ENCODE measurements around the gene SEBOX.

SEBOX gene, protein sequence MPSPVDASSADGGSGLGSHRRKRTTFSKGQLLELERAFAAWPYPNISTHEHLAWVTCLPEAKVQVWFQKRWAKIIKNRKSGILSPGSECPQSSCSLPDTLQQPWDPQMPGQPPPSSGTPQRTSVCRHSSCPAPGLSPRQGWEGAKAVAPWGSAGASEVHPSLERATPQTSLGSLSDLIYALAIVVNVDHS

DNA sequence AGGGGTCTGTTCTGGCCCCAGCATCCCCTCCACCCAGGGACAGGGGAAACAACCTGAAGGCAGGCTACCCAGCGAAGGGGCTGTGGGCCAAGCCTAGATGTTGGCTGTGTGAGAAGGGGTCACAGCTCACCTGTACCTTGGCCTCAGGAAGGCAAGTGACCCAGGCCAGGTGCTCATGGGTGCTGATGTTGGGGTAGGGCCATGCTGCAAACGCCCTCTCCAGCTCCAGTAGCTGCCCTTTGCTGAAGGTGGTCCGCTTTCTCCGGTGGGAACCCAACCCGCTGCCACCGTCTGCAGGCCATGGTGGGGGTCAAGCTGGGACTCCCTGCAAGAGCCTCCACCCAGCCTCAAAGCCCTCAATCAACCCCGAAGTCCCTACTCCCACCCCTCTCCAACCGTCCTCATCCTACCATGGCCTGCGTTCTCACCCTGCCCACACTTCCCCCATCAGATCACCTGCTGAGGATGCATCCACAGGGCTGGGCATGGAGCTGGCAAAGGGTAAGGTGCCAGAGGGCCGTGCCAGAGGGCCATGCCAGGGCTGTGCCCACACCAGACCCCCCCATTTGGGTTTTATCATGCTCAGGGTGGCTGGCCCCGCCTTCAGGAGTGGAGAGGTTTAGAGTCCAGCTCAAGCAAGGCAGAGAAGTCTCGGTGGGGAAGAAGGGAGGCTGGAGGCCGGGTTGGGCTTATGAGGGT is at the start of gene SEBOX:
TSS of gene SEBOX (minus strand) at position 535 of the 699 bp plus-strand sequence. CDS start at position 487, 48 bp downstream.
- DNase-seq (ENCODE audit: extremely low read depth in 1 of 2, low read depth in 1 of 2), result no peak

DNA sequence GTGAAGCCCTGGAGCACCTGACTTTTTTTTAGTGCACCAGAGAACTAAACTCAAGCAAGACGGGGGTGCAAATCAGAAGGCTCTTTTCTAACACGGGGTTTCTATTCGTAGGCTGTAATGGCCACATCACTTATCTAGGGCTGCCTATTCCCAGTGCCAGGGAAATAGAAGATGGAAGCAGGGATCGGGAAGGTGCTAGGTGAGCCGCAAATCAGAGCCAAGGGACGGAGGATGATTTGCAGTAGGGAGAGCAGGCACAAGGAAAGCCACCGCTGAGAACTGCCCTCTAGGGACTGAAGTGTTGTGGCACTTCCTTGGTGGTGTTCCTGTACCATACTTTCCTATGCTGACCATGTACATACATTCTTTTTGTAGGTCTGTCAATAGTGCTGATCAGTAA is 48.8 kb upstream of the SEBOX start:
- DNase-seq (ENCODE audit: extremely low read depth in 1 of 2, low read depth in 1 of 2), result no peak

DNA sequence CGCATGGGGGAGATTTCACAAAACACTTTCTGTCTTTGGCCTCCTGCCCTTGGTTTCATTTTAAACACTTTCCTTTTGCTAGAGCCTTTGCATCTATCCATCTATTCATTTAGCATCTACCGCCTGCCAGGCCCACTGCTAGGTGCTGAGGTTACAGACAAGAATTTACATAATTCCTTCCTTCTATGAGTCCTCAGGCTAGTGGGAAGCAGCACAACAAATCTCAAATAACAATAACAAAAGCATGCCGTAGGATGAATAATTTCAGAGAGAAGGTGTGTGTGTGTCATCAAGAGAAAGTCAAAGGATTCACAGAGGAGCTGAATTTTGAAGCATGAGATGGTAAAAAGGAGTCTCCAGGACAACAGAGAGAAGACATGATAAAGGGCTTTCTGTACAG is 47.1 kb upstream of the SEBOX start:
- DNase-seq (ENCODE audit: extremely low read depth in 1 of 2, low read depth in 1 of 2), result no peak

DNA sequence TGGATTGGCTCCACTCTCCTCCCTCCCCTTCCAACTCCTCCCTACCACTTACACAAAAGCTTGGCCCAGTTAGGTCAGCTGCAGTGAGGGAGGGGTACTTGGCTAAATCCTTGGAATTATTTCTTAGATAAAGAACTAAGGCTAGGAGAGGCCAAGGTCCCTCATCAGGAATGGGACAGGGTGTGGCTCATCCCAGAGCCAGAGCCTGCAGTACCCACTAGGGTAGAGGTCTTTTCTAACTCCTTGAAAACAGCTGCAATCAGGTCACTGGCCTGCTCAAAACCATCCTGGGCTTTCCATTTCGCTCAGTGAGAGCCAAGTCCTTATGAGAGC is 42.9 kb upstream of the SEBOX start:
- no peak for DNase-seq (ENCODE audit: extremely low read depth in 1 of 2, low read depth in 1 of 2)

DNA sequence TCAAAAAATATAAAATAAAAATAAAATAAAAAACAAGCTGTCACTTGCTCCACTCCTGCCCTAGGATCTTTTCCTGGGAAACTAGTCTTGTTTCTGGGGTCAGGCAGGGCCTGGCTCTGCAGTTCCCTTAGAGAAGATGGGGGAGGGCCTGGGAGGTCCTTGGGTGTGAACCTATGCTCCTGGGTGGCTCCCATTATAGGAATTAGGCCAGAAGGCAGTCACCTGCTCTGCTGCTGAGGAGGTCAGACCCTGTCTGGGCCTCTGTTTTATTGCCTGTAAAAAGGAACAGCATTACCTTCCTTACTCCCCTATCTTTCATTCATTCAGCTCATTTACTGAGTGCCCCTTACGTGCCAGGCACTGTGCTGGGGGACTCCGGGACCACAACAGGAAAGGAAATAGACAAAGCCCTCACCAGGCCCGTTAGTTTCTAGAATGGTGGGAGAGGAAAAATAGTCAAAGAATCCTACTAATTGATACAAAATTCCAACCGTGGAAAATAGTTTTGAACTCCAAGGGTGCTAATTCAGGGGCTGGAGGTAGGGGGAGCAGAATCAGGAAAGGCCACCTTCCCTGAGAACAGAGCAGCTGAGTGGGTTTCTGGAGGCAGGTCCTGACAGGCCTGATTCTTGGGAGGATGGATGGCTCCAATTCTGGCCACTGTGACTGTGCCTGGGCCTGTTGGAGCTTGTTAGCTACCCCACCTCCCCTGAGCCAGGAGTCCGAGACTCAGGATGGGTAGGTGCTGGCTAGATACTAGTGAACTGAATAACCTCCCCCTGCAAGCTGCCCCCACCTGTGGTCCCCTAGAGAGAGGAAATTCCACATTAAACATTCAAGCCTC is 42.4 kb upstream of the SEBOX start:
- DNase-seq (ENCODE audit: extremely low read depth in 1 of 2, low read depth in 1 of 2), result no peak

DNA sequence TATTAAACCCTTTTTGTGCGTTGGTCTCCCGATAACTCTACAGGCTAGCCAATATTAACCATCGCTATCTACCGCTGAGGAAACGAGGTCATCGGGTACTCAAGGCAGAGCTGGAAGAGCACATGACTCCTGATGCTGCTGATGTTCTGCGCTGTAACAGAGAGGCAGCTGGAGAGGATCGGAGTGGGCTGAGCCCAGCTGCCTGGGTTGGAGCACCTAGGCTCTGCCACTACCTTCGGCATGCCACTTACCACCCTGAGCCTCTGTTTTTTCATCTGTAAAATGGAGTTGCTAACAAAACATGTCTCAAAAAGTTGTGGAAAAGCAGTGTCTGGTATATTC is 41.4 kb upstream of the SEBOX start:
- no peak for DNase-seq (ENCODE audit: extremely low read depth in 1 of 2, low read depth in 1 of 2)

DNA sequence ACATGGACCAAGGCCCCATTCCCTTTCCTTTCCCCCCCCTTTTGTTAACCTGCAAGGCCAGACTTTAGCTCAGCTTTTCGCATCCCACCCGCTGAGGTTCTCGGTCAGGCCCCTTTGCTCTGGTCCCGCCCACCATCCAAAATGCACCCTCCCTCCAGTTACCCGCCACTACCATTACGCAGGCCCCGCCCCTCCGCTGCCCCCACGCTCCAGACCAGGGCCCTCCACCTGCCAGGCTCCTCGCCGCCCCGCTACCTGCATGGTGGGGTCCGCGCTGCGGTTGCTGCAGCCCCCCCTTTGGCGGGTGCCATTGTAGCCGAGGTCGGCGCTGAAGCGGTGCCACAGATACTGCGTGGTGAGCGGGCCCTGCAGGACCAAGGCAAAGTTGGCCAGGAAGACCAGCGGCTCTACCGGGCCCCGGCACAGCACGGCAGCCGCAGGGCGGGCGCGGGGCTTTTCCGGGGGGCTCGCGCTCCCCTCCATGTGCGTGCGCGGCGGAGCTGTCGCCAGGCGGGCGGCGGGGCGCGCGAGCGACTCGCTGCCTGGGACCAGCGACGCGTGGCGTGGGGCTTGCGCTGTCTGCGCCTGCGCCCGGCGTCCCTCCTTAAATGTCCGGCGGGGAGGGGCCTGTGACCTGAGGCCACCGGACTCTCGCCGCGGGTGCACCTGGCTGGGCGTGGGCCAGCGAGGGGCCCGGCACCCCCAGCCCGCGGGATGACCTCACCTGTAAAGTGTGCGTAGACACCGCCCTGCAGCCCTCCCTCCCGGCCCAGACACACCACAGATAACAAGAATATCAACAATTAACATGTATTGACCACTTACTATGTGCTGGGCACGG is 40.9 kb upstream of the SEBOX start, which contains the start of gene SLC46A1:
TSS of gene SLC46A1 (minus strand) at position 581 of the 841 bp plus-strand sequence. CDS start at position 483, 98 bp downstream.
- DNase-seq (ENCODE audit: extremely low read depth in 1 of 2, low read depth in 1 of 2), result peak in 1 of 2 donors; percentile 66

DNA sequence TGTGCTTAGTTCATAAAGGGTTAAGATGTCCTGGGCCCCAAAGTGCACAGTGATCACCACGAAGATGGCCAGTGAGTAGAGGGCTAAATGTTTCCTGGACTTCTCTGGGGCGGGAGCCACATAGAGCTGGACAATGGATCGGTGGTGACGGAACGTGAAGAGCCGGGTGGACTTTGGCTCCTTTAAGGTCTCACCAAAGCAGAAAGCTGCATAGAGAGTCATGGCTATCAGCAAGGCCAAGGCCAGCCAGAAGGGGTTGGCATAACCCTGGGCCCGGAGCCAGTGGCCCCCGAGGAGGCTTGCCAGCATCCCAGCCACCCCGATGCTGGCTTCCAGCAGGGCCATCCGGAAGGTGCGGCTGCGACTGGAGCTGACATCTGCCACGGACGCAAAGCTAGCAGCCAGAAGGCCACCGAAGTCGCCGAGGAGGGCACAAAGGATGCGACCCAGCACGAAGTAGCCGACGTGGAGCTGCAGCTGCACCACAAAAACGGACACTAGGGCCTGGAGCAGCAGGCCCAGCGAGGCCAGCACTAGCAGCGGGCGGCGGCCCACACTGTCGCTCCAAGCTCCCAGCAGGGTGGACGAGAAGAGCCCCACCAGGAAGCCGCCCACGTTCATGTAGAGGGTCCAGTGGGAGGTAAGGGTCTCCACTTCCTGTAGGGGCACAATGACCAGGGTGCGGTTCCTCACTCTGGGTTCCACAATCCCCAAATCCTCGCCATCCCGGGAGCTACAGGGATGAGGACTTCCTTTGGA is 40.0 kb upstream of the SEBOX start:
- DNase-seq (ENCODE audit: extremely low read depth in 1 of 2, low read depth in 1 of 2), result no peak

DNA sequence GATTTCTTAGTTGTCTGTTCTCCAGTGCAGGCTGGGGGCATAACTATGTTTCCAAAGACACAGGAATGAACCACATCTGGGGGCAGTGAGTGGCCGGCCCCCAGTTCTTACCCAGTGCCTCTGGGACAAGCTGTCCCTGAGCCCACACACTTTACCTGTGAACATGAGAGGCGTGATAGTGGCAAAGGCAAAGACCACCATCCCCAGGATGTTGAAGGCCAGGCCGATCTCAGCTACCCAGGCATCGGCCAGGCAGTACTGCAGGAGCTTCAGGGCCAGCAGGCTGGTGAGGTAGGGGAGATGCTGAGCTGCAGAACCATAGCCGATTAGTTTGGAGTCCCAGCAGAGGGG is 39.4 kb upstream of the SEBOX start:
- DNase-seq (ENCODE audit: extremely low read depth in 1 of 2, low read depth in 1 of 2), result no peak

DNA sequence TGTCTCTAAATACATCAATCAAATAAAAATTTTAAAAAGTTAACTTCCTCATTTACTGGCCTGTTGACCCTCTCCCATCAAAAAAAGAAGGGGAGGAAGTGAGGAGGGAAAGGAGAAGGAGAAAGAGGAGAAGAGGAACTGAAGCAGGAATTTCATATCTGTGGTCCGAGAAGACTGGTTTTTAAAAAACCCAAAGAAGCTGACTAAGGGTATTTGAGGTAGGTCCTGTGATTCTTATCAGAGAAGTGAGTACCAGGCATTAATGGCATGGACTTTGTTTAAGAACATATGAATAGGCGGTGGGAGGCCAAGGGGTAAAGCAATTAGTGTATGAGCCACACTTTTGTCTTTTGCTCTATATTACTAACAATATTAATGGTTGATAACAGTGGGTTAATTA is 39.0 kb upstream of the SEBOX start:
- DNase-seq (ENCODE audit: extremely low read depth in 1 of 2, low read depth in 1 of 2), result no peak

DNA sequence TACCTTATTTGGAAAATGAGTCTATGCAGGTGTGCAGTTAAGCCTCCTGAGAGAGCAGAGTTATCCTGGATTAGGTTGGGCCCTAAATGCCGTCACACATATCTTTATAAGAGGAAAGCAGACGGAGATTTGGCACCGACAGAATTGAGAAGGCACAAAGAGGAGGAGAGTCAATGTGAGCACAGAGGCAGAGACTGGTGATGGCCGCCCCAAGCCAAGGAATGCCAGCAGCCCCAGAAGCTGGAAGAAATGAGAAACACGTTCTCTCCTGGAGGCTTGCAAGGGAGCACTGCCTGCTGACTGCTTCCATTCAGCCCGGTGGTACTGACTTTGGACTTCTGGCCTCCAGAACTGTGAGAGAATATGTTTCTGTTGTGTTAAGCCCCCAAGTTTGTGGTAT is 37.8 kb upstream of the SEBOX start:
- no peak for DNase-seq (ENCODE audit: extremely low read depth in 1 of 2, low read depth in 1 of 2)

DNA sequence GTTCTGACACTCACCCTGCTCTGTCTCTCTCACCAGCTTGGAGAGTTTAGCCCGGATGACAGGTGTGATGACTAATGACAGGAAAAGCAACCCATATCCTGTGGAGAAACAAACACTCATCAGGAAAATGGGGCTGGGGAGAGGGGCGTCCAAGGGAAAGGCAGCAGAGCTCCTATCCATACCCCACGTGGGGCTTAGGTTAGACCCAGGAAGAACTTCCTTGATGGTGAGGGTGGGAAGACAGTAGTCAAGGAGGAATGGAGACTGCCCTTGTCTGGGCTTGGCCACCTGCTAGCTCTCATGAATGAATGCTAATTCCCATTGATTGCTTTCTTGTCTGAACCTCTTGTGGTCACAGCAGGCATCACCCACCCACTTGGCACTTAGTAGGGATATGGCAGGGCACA is 37.2 kb upstream of the SEBOX start:
- no peak for DNase-seq (ENCODE audit: extremely low read depth in 1 of 2, low read depth in 1 of 2)

DNA sequence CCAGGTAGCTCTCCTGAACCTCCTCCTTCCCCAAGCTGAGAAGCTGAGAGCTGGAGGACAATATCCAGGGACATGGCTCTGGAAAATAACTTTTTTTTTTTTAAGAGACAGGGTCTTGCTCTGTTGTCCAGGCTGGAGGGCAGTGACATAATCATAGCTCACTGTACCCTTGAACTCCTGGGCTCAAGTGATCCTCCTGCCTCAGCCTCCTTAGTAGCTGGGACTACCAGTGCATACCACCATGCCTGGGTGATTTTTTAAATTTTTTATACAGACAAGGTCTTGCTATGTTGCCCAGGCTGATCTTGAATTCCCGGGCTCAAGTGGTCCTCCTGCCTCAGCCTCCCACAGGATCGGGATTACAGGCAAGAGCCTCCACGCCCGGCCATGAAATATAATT is 34.8 kb upstream of the SEBOX start:
- no peak for DNase-seq (ENCODE audit: extremely low read depth in 1 of 2, low read depth in 1 of 2)

DNA sequence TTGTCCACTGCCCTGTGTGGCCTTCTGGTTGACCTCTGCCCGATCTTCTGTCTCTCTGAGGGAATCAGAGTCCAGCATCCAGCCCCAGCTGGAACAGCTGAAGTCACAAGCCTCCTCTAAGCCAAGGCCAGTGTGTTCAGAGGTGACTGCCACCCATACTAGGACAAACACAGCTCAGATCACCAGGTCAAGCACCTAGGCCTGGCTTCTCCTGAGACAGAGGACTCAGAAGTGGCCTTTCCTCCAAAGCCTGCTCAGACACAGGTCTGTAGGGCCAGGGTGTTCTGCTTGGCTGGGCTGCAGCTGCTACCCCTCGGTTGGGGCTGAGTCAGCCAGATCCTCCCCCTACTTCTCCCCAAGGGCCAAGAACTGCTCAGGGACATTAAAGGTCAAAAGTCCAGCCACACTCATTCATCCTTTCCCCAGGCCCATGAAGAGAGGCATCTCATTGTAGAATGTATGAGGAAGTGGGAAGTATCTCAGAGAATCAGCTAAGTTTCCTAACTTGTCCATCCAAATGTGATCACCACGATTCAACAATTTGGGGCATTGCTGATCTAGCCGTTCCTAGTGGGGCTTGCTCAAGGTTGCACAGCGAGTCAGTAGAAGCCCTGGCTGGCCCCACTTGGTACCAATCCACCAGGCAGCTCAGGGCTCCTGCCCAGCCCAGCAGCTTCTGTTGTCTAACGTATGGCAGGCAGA is 33.4 kb upstream of the SEBOX start:
- DNase-seq (ENCODE audit: extremely low read depth in 1 of 2, low read depth in 1 of 2), result no peak

DNA sequence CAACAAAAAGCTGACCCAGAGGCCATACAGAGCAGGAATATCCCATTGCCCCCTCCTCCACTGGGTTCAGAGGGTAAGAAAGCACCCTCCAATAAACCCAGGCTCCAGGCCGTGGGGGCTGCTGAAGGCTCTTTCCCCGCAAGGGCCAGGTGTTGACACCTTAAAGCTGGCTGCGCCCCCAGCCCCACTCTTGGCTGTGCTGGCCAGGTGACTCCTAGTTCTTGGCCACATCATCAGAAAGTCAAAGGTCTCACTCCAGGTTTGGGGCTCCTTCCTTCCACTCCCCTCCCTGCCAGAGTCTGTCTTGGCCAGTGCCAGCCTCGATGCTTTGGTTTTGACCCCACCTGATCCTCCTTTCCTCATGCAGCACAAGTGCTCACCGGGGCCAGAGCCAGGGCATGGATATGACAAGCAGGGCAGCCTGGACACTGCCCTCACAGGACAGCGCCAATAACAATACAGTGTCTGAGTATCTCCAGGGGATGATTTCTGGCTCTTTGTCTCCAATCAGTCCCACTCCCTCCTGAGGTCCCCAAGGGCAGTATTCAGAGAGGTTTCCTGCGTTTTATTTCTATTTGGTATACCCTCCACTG is 32.8 kb upstream of the SEBOX start:
- no peak for DNase-seq (ENCODE audit: extremely low read depth in 1 of 2, low read depth in 1 of 2)

DNA sequence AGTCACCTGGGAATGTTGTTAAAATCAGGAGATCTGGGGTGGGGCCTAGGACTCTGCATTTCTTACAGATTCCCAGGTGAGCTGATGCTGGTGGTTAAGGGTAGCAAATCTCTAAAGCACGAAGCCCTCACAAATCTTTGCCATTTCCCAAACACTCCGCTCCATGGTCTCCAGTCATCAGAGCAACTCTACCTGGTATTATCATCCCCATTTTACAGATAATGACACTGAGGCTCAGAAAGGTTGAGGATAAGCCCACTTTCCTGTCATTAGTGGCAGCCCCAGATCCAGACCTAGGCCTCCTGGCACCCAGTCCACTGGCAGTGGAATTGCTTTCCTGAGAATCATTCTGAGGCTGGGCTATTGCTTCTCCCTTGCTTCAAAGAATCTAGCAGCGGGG is 32.3 kb upstream of the SEBOX start:
- DNase-seq (ENCODE audit: extremely low read depth in 1 of 2, low read depth in 1 of 2), result no peak

DNA sequence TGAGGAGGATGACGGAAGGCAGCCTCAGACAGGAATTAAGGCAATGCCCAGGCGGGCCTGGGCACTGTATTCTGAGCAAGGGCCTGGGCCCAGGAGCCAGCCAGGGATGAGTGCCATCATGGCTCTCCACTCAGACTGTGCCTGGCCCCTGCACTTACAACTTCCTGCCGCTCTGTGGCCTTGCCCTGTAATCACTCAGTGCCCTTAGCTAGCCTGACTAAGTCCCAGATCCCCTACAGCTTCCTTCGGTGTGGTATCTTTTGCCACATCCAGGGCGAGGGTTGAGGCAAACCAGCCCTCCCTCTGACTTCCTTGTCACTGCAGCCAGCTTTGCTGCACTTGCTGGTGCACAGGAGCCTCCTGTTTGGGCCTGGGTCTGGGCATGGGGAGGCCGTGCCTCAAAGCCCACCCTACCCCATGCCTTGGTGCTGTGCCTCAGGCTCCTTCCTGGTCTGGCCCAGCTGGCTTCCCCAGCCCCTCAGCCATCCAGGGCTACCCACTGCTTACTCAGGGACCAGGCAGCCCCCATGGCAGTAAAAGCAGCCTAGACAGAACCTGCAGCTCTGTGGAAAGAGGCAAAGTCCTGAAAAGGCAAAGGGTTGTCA is 31.7 kb upstream of the SEBOX start:
- DNase-seq (ENCODE audit: extremely low read depth in 1 of 2, low read depth in 1 of 2), result no peak

DNA sequence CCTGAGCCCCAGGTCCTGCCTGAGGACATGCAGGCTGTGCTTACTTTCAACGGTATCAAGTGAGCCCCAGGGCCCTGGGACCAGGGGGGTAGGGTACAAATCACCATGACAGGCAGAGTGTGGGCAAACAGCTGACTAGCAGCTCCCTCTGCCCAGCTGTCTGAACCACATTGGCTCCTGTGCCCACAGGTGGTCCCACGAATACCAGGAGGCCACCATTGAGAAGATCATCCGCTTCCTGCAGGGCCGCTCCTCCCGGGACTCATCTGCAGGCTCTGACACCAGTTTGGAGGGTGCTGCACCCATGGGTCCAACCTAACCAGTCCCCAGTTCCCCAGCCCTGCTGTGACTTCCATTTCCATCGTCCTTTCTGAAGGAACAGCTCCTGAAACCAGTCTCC is 31.0 kb upstream of the SEBOX start:
- DNase-seq (ENCODE audit: extremely low read depth in 1 of 2, low read depth in 1 of 2), result no peak

DNA sequence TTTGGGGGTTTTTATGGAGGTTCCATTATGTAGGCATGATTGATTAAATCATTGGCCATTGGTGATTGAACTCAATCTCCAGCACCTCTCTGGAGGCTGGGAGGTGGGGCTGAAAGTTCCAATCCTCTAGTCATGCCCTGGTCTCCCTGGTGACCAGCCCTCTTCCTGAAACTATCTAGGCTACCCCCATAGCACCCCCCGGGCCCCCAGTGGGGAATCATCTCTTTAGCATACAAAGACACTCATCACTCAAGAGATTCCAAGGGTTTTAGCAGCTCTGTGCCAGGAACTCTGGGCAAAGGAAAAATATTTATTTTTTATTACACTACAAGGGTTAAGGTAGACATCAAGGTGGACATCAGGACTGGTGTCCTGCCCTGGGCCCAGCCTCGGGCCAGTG is 30.4 kb upstream of the SEBOX start:
- no peak for DNase-seq (ENCODE audit: extremely low read depth in 1 of 2, low read depth in 1 of 2)

All from stimulated activated CD8-positive, alpha-beta memory T cell treated with anti-CD3 and anti-CD28 coated beads, Interleukin-7, amount 100 ng/mL, for 48 hours (primary cell).